Measurements from ENCODE around the gene PNPLA6. TPM values are rescaled to one million over a fixed set of nuclear protein-coding genes. Genes with fewer than 3 reads are reported as not detected.

Gene PNPLA6
- total and polyA plus RNA-seq, 2 of the 13 experiments (the other 11 are each of a cell fraction or from before 2014, with no cell fraction given), result 24.9 to 28.2 TPM

DNA sequence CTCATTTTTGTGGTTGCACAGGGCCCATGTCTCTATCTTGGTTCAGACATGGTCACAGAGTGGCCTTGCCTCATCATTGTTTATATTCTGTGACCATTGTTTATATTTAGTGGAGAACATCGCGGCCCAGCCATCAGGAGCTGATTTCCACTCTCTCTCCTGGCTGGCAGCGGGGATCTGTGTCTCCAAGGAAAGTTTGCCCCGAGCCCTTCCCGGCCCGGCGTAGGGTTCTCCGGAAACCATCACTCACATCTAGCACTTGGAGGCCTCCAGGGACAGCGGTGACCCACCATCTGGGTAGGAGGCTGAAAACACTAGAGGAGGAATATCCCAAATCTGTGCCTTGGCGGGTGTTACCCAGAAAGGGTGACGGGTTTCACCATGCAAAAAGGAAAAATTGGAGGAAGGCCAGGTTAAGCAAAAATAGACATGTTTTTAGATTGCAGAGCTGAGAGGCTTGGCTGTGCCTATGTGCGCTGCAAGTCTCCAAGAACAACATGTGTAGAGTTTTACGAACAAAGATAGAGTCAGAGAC is 20.3 kb upstream of the PNPLA6 start (continued):
- no peak for TF ChIP-seq TSC22D2 (CRISPR knock-in tag; IDR thresholded peaks at IDR 0.05; ENCODE audit: borderline replicate concordance)
- TF ChIP-seq XBP1 (CRISPR knock-in tag; IDR thresholded peaks at IDR 0.05), result no peak
- TF ChIP-seq ZNF724P (CRISPR knock-in tag; IDR thresholded peaks at IDR 0.05; ENCODE audit: borderline replicate concordance), result no peak
- no peak for TF ChIP-seq RFX3 (CRISPR knock-in tag; IDR thresholded peaks at IDR 0.05)
- TF ChIP-seq SMC3 (IDR thresholded peaks at IDR 0.05; ENCODE audit: low read length), result no peak
- 0 out of 2 replicates have a peak, but pooled peaks have one; percentile 6 for TF ChIP-seq SALL1 (CRISPR knock-in tag; IDR thresholded peaks at IDR 0.05)
- TF ChIP-seq CEBPG (CRISPR knock-in tag; IDR thresholded peaks at IDR 0.05), result no peak
- TF ChIP-seq, protein P1, sequence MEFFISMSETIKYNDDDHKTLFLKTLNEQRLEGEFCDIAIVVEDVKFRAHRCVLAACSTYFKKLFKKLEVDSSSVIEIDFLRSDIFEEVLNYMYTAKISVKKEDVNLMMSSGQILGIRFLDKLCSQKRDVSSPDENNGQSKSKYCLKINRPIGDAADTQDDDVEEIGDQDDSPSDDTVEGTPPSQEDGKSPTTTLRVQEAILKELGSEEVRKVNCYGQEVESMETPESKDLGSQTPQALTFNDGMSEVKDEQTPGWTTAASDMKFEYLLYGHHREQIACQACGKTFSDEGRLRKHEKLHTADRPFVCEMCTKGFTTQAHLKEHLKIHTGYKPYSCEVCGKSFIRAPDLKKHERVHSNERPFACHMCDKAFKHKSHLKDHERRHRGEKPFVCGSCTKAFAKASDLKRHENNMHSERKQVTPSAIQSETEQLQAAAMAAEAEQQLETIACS (CRISPR knock-in tag; IDR thresholded peaks at IDR 0.05), result no peak
- TF ChIP-seq CREB1 (IDR thresholded peaks at IDR 0.05), result no peak
- TF ChIP-seq CREB1 (CRISPR knock-in tag; IDR thresholded peaks at IDR 0.05), result no peak
- no peak for TF ChIP-seq GABPA (IDR thresholded peaks at IDR 0.05; ENCODE audit: low read depth, low read length)
- no peak for TF ChIP-seq GABPA (CRISPR knock-in tag; IDR thresholded peaks at IDR 0.05; ENCODE audit: low read depth)
- TF ChIP-seq ZNF816 (CRISPR knock-in tag; IDR thresholded peaks at IDR 0.05; ENCODE audit: borderline replicate concordance), result no peak
- 0 out of 2 replicates have a peak, but pooled peaks have one; percentile 33 for TF ChIP-seq MEIS1 (CRISPR knock-in tag; IDR thresholded peaks at IDR 0.05; ENCODE audit: borderline replicate concordance)
- no peak for TF ChIP-seq SNRNP70 (IDR thresholded peaks at IDR 0.05; ENCODE audit: low read depth, low read length)

All from HepG2 (cell line).